ENCODE measurements around the gene OR7D4. TPM values are rescaled to one million over a fixed set of nuclear protein-coding genes. Genes with fewer than 3 reads are reported as not detected.

Gene OR7D4
- total RNA-seq, 1 donor from 2014 or later = not detected

DNA sequence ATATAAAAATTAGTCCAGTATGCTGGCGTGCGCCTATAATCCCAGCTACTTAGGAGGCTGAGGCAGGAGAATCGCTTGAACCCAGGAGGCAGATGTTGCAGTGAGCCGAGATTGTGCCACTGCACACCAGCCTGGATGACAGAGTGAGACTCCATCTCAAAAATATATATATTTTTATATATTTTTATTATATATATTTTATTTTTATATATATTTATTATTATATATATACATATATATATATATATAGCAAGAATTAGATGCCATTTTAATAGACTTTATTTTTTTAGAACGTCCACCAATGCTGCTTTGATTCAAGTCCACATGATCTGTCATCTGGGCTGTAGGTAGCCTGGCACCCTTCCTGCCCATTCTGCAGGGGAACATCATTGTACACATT, 44.1 kb downstream of the OR7D4 start:
- H3K4me2 ChIP-seq (ENCODE audit: low read length) = no peak overlapping the region
- no peak overlapping the region for H3K27ac ChIP-seq (ENCODE audit: low read depth, low read length)
- no peaks in the 10 kb centered on the region for H3K36me3 ChIP-seq (ENCODE audit: insufficient read depth, low read length)
- no peaks in the 10 kb centered on the region for H3K27me3 Mint-ChIP-seq (ENCODE audit: low read depth, unreplicated experiment)
- H3K79me2 ChIP-seq (ENCODE audit: insufficient read depth, low read length) = no peaks in the 10 kb centered on the region
- H3K9me3 Mint-ChIP-seq (ENCODE audit: unreplicated experiment) = peaks cover 4% of the 10 kb centered on the region
- no peak for DNase-seq (ENCODE audit: low read depth)
- no peak overlapping the region for H3K27ac Mint-ChIP-seq (ENCODE audit: unreplicated experiment)
- H2AFZ ChIP-seq (ENCODE audit: low read depth, low read length) = no peak overlapping the region
- no peak overlapping the region for H3K4me3 Mint-ChIP-seq (ENCODE audit: unreplicated experiment)
- no peaks in the 10 kb centered on the region for H3K36me3 Mint-ChIP-seq (ENCODE audit: low read depth, unreplicated experiment)
- H3K4me3 ChIP-seq (ENCODE audit: insufficient read depth, low read depth, low read length) = no peak overlapping the region
- no peaks in the 10 kb centered on the region for H3K9me3 ChIP-seq (ENCODE audit: insufficient read depth, low read depth, low read length)
- TF ChIP-seq, protein P1, sequence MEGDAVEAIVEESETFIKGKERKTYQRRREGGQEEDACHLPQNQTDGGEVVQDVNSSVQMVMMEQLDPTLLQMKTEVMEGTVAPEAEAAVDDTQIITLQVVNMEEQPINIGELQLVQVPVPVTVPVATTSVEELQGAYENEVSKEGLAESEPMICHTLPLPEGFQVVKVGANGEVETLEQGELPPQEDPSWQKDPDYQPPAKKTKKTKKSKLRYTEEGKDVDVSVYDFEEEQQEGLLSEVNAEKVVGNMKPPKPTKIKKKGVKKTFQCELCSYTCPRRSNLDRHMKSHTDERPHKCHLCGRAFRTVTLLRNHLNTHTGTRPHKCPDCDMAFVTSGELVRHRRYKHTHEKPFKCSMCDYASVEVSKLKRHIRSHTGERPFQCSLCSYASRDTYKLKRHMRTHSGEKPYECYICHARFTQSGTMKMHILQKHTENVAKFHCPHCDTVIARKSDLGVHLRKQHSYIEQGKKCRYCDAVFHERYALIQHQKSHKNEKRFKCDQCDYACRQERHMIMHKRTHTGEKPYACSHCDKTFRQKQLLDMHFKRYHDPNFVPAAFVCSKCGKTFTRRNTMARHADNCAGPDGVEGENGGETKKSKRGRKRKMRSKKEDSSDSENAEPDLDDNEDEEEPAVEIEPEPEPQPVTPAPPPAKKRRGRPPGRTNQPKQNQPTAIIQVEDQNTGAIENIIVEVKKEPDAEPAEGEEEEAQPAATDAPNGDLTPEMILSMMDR (IDR thresholded peaks at IDR 0.05; ENCODE audit: insufficient read depth, low read depth, low read length) = no peak
- no peak for TF ChIP-seq EZH2 (IDR thresholded peaks at IDR 0.05; ENCODE audit: insufficient read depth, low read length)
- no peak overlapping the region for H3K9ac ChIP-seq (ENCODE audit: low read length)
- H3K4me1 Mint-ChIP-seq (ENCODE audit: low read depth, unreplicated experiment) = no peaks in the 10 kb centered on the region
- H4K20me1 ChIP-seq (ENCODE audit: insufficient read depth, low read length) = no peaks in the 10 kb centered on the region
- no peaks in the 10 kb centered on the region for H3K4me1 ChIP-seq (ENCODE audit: insufficient read depth, low read length)
- no peak for FAIRE-seq
- H3K27me3 ChIP-seq (ENCODE audit: insufficient read depth, low read length) = no peaks in the 10 kb centered on the region

DNA sequence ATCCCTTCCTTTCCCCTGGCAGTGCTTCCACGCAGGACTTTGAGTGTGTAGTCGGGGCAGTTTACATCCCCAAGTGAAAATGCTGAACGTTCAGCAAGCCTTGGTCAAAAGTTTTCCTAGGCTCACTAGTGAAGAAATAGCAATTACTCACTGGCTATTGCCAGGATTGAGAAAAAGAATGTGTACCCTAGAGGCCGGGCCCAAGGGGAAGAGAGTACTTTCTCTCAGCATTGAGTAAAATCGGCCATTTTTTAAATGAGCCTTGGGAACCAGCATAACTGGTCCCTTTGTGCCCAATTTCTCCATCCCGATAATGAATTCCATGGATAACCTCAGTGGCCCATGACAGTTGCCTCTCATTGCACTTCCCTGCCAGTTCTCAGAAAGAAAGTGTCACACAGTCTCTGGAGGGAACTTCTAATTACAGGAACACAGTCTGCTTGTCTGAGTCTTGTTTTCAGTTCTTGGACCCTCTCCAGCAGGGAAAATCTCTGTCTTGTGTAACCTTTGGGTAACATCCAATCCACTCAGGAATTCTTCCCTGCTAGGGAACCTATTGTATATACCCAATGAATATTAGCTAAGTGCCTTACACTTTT, 47.9 kb downstream of the OR7D4 start:
- Mint-ChIP-seq H3K36me3 (ENCODE audit: low read depth, unreplicated experiment) (peaks cover 16% of the 10 kb centered on the region), H3K4me3 (ENCODE audit: unreplicated experiment) (no peak overlapping the region), H3K27ac (ENCODE audit: unreplicated experiment) (no peak overlapping the region), H3K4me1 (ENCODE audit: low read depth, unreplicated experiment) (no peaks in the 10 kb centered on the region), H3K9me3 (ENCODE audit: unreplicated experiment) (peaks cover 10% of the 10 kb centered on the region), H3K27me3 (ENCODE audit: low read depth, unreplicated experiment) (no peaks in the 10 kb centered on the region)
- no peak for TF ChIP-seq EZH2 (IDR thresholded peaks at IDR 0.05; ENCODE audit: insufficient read depth, low read length)
- TF ChIP-seq, protein P1 (IDR thresholded peaks at IDR 0.05; ENCODE audit: insufficient read depth, low read depth, low read length) = no peak
- H3K79me2 ChIP-seq (ENCODE audit: insufficient read depth, low read length) = no peaks in the 10 kb centered on the region
- FAIRE-seq (no peak), DNase-seq (ENCODE audit: low read depth) (no peak)
- no peaks in the 10 kb centered on the region for H3K27me3 ChIP-seq (ENCODE audit: insufficient read depth, low read length)
- no peaks in the 10 kb centered on the region for H3K36me3 ChIP-seq (ENCODE audit: insufficient read depth, low read length)
- H3K4me1 ChIP-seq (ENCODE audit: insufficient read depth, low read length) = no peaks in the 10 kb centered on the region
- H3K4me3 ChIP-seq (ENCODE audit: insufficient read depth, low read depth, low read length) = no peak overlapping the region
- no peak overlapping the region for H3K27ac ChIP-seq (ENCODE audit: low read depth, low read length)
- no peaks in the 10 kb centered on the region for H3K9me3 ChIP-seq (ENCODE audit: insufficient read depth, low read depth, low read length)
- no peak overlapping the region for H3K9ac ChIP-seq (ENCODE audit: low read length)
- H4K20me1 ChIP-seq (ENCODE audit: insufficient read depth, low read length) = no peaks in the 10 kb centered on the region
- H2AFZ ChIP-seq (ENCODE audit: low read depth, low read length) = no peak overlapping the region
- no peak overlapping the region for H3K4me2 ChIP-seq (ENCODE audit: low read length)

DNA sequence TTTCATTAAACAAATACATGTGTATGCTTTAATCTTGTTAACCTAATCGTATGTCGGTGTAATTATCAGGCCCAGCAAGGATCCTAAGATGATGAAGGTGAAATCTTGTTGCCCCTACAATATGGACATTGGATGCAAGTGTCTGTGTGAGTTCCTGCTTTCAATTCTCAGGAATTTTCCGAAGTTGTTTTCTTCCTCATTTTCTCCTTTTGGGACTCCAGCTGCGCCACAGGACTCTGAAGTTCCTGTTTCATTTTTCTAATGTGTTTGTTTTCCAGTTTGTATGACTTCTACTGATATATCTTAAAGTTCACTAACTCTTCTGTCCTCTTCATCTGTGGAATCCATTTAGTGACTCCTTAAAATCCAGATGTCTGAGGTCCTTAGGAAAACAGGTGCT, 52.5 kb downstream of the OR7D4 start:
- no peak overlapping the region for H3K9ac ChIP-seq (ENCODE audit: low read length)
- no peaks in the 10 kb centered on the region for H3K27me3 Mint-ChIP-seq (ENCODE audit: low read depth, unreplicated experiment)
- H3K36me3 ChIP-seq (ENCODE audit: insufficient read depth, low read length) = peaks cover 19% of the 10 kb centered on the region
- no peak overlapping the region for H3K27ac Mint-ChIP-seq (ENCODE audit: unreplicated experiment)
- no peaks in the 10 kb centered on the region for H3K27me3 ChIP-seq (ENCODE audit: insufficient read depth, low read length)
- DNase-seq (ENCODE audit: low read depth) (no peak), FAIRE-seq (no peak)
- H3K4me3 Mint-ChIP-seq (ENCODE audit: unreplicated experiment) = no peak overlapping the region
- no peak overlapping the region for H3K4me3 ChIP-seq (ENCODE audit: insufficient read depth, low read depth, low read length)
- peaks cover 2% of the 10 kb centered on the region for H3K4me1 Mint-ChIP-seq (ENCODE audit: low read depth, unreplicated experiment)
- H3K4me1 ChIP-seq (ENCODE audit: insufficient read depth, low read length) = no peaks in the 10 kb centered on the region
- no peaks in the 10 kb centered on the region for H4K20me1 ChIP-seq (ENCODE audit: insufficient read depth, low read length)
- no peak overlapping the region for H3K4me2 ChIP-seq (ENCODE audit: low read length)
- H3K9me3 Mint-ChIP-seq (ENCODE audit: unreplicated experiment) = peaks cover 40% of the 10 kb centered on the region
- peaks cover 53% of the 10 kb centered on the region for H3K36me3 Mint-ChIP-seq (ENCODE audit: low read depth, unreplicated experiment)
- no peak overlapping the region for H3K27ac ChIP-seq (ENCODE audit: low read depth, low read length)
- TF ChIP-seq EZH2 (IDR thresholded peaks at IDR 0.05; ENCODE audit: insufficient read depth, low read length) = no peak
- TF ChIP-seq, protein P1 (IDR thresholded peaks at IDR 0.05; ENCODE audit: insufficient read depth, low read depth, low read length) = no peak
- H3K9me3 ChIP-seq (ENCODE audit: insufficient read depth, low read depth, low read length) = peaks cover 11% of the 10 kb centered on the region
- H3K79me2 ChIP-seq (ENCODE audit: insufficient read depth, low read length) = peaks cover 4% of the 10 kb centered on the region
- H2AFZ ChIP-seq (ENCODE audit: low read depth, low read length) = no peak overlapping the region

Measured in astrocyte (in vitro differentiated cells and primary cell).